Nephron progenitor cell (in vitro differentiated cells): ENCODE measurements around the gene ASAH2B.

Source experiments
- DNase-seq: peaks from one replicate; pipeline ENCODE4 v3.0.0; 2021
- H3K27ac Mint-ChIP-seq: 2 replicates; pipeline ENCODE4 v1.8.0; 2021; ENCODE audit warnings: mild to moderate bottlenecking, moderate library complexity, mixed read lengths
- H3K27me3 Mint-ChIP-seq: 2 replicates; pipeline ENCODE4 v1.8.0; 2021; ENCODE audit warnings: mild to moderate bottlenecking, low read depth, mixed read lengths; ENCODE audit not compliant: poor library complexity
- H3K36me3 Mint-ChIP-seq: 2 replicates; pipeline ENCODE4 v1.8.0; 2021; ENCODE audit warnings: low read depth, mixed read lengths
- H3K4me1 Mint-ChIP-seq: 2 replicates; pipeline ENCODE4 v1.8.0; 2021; ENCODE audit warnings: mixed read lengths
- H3K4me3 Mint-ChIP-seq: 2 replicates; pipeline ENCODE4 v1.8.0; 2021; ENCODE audit warnings: mild to moderate bottlenecking, moderate library complexity, mixed read lengths
- H3K9me3 Mint-ChIP-seq: 2 replicates; pipeline ENCODE4 v1.8.0; 2021; ENCODE audit warnings: mild to moderate bottlenecking, moderate library complexity, mixed read lengths
- TF ChIP-seq, protein P1 (sequence below): fragments of 200-600 bp; sonication (generic); IDR thresholded peaks from 2 replicates; pipeline ENCODE4 v1.5.0; 2021; ENCODE audit warnings: antibody characterized with exemption

The ASAH2B gene

DNA sequence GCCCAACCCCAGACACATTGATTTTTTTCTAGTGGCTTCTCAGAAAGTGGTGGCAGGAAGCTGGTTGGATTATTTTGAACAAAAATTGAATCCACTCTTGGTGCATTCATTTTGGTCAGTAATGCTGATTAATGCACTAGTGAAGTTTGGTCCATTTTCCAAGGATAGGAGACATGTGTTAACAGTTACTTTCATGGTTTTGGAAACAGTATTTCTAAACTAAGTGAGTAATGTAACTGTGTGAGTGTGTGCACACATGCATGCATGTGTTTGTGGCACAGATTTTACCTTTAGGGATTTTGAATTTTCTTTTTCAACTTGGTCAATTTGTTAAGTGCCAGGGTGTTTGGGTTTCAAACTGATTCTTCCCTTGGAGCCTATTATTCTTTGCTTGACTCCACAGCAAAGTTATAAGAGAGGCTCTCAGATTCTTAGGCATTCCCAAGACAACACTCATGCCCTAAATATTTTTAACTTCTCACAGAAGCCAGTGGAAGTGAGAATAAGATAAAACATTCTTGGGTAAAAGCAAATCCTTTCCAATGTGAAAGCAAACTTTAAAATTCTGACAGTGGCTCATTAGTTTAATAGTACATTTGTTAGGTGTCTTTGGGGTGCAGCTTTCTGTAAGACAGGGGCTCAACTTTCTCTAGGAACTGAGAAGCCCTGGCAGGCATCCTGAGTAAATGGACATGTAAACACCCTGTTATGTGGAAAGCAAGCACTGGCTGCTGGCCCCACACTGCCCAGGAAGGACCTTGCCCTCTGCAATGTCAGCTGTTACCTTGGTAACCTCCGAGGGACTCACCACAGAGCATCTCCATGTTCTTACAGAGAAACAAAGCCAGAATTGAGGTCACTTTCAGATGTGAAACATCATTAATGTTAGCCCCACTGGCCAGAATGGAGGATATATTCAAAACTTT lies 68.4 kb downstream of the ASAH2B start:
- Mint-ChIP-seq H3K9me3 (no peaks in the 10 kb centered on the region), H3K27ac (no peak overlapping the region), H3K36me3 (no peaks in the 10 kb centered on the region), H3K27me3 (no peaks in the 10 kb centered on the region), H3K4me1 (no peaks in the 10 kb centered on the region), H3K4me3 (no peak overlapping the region)
- TF ChIP-seq, protein P1, sequence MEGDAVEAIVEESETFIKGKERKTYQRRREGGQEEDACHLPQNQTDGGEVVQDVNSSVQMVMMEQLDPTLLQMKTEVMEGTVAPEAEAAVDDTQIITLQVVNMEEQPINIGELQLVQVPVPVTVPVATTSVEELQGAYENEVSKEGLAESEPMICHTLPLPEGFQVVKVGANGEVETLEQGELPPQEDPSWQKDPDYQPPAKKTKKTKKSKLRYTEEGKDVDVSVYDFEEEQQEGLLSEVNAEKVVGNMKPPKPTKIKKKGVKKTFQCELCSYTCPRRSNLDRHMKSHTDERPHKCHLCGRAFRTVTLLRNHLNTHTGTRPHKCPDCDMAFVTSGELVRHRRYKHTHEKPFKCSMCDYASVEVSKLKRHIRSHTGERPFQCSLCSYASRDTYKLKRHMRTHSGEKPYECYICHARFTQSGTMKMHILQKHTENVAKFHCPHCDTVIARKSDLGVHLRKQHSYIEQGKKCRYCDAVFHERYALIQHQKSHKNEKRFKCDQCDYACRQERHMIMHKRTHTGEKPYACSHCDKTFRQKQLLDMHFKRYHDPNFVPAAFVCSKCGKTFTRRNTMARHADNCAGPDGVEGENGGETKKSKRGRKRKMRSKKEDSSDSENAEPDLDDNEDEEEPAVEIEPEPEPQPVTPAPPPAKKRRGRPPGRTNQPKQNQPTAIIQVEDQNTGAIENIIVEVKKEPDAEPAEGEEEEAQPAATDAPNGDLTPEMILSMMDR, result no peak
- no peak for DNase-seq
